HG03520 (cell line): ENCODE data around the gene GUCY2D.
"Not testable (repeated sequence)": the region's sequence is repeated elsewhere in the genome, so short reads cannot be mapped to it uniquely, and the experiment has no call there.

Source experiments
- ATAC-seq: cut with Tn5 transposase; IDR thresholded peaks from one replicate; pipeline ENCODE4 v1.9.1; 2021; ENCODE audit warnings: mild to moderate bottlenecking, moderate library complexity; ENCODE audit not compliant: unreplicated experiment

The GUCY2D gene

DNA sequence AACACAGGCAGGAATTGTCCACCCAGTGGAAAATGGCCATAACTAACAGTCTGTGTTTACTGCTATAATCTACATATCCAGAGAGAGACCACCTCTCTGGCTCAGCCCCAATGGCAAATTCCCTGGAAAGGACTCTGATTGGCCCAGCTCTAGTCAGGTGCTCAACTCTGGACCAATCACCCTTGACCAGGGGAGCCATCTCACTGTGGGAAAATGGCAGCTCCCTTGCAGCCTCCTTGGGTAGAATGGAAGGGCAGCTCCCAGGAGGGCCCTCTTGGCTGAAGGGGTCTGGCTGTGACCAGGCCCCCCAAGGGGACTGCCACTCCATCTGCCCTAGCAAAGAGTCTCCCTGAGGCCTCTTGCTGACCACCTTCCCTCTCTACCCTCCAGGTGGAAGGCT is 39.6 kb downstream of the GUCY2D start:
- ATAC-seq = no peak

DNA sequence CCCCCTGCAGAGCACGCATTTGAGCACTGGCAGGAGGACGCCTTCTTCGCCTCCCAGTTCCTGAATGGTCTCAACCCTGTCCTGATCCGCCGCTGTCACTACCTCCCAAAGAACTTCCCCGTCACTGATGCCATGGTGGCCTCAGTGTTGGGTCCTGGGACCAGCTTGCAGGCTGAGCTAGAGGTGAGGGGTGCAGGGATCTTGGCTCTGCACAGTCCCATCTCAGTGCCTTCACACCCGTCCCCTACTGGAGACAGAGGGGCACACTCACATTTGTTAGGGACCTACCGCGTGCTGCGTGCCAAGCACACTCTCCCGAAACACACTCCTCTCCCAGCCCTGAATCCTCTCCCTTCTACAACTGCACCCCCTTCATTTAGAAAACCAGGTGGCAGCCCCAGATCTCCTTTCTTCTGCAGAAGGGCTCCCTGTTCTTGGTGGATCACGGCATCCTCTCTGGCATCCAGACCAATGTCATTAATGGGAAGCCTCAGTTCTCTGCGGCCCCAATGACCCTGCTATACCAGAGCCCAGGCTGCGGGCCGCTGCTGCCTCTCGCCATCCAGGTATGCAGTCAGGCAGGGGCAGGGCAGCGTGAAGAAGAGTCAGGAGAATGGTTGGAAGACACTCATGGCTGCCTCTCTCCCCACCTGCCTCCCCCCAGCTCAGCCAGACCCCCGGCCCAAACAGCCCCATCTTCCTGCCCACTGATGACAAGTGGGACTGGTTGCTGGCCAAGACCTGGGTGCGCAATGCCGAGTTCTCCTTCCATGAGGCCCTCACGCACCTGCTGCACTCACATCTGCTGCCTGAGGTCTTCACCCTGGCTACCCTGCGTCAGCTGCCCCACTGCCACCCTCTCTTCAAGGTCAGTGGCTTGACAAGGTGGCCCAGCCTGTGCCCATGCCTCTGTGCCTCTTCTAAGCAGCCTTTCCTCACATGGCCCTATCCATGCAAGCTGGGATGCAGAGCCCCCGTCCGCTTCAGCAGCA is 42.7 kb downstream of the GUCY2D start:
- ATAC-seq = no peak

DNA sequence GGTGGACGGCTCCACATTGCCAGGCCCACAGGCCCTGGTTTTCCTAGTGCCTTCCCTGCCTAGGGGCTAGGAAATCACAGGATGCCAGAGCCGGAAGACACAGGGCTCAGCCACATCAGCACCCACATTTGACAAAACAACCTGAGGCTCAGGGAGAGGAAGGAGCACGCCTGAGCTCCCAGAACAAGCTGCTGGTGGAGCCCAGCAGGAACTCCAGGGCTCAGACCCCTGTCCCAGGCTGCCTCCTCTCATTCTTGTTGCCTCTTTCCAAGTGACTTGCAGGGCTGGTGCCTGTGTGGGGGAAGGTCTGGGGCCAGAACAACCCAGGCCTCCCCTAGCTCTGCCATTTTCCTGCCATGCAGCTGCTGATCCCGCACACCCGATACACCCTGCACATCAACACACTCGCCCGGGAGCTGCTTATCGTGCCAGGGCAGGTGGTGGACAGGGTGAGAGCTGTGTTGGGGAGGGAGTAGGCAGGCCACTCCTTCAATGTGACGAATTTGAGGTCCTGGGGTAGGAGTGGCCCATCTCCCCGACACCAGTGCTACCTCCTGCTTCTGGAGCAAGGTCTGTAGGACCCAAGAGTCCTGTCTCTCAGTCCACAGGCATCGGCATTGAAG is 44.0 kb downstream of the GUCY2D start:
- no peak for ATAC-seq

DNA sequence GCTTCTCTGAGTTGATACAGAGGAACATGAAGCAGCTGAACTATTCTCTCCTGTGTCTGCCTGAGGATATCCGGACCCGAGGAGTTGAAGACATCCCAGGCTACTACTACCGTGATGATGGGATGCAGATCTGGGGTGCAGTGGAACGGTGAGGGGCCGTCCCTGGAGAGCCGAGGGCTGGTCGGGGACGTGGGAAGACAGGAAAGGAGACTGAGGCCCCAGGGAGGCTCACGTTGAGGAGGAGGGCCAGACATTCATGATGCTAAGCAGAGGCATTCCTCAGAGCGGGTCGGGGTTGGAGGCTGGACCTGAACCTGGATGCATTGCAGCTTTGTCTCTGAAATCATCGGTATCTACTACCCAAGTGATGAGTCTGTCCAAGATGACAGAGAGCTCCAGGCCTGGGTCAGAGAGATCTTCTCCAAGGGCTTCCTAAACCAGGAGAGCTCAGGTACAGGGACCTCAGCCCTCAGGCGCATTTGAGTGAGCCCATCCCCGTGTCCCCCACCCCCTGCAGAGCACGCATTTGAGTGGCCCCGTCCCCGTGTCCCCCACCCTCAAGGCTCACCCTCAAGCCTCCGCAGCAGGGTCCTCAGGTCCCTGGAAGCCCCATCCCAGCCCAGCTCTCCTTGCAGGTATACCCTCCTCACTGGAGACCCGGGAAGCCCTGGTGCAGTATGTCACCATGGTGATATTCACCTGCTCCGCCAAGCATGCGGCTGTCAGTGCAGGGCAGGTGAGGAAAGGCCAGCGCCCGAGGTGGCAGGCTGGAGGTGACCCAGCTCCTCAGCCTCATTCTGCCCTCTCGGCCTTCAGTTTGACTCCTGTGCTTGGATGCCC is 44.7 kb downstream of the GUCY2D start:
- ATAC-seq = no peak

DNA sequence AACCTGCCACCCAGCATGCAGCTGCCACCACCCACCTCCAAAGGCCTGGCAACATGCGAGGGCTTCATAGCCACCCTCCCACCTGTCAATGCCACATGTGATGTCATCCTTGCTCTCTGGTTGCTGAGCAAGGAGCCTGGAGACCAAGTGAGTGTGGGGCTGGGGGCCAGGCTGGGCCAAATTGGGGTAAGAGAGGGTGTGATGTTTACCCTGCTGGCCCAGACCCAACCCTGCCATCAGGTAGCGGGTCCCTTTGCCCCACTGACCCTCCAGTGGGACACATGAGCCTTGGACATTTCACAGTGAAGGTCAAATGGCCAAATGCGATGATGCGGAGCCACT is 45.3 kb downstream of the GUCY2D start:
- ATAC-seq = no peak

DNA sequence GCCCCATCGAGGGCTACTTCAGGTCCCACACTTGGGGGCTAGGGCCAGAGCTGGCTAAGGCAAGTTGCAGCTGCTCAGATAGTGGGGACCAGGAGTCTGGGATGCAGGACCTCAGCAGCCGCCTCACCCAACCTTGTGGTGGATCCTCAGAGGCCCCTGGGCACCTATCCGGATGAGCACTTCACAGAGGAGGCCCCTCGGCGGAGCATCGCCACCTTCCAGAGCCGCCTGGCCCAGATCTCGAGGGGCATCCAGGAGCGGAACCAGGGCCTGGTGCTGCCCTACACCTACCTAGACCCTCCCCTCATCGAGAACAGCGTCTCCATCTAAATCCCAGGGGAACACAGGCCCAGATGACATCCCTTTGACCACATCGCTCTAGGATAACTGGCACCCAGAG is 45.8 kb downstream of the GUCY2D start:
- ATAC-seq = no peak

DNA sequence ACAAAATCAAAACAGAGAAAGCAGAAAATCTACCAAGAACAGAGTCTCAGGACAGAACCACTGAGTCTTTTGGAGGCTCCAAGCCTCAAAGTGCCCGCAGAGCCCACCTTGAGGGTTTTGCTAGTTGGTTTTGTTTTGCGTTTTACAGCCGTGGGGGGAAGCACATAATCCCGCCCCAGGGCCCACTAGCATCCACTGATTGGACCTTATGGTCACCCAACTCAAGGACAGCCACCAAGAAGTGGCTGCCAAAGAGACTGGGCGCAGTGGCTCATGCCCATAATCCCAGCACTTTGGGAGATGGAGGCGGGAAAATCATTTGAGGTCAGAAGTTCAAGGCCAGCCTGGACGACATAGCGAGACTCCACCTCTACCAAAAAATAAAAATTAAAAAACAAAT is 46.3 kb downstream of the GUCY2D start:
- no peak for ATAC-seq

DNA sequence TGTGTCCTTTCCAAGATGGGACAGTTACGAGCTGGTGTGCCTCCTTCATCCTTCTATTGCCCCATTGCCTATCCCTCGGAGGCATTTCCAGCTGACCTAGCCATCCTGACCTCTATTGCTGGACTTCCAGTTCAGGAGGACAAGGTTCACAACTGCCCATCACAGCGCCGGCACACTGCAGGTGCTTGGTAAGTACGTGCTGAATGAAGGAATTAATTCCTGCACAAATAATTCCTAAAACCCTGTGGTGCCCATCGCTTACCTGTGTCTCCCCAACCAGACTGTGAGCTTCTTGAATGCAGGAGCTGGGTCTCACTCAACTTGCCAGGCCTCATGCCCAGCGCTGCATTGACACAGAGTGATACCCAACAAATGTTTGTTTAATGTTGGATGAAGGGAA is 49.4 kb downstream of the GUCY2D start:
- ATAC-seq = no peak

DNA sequence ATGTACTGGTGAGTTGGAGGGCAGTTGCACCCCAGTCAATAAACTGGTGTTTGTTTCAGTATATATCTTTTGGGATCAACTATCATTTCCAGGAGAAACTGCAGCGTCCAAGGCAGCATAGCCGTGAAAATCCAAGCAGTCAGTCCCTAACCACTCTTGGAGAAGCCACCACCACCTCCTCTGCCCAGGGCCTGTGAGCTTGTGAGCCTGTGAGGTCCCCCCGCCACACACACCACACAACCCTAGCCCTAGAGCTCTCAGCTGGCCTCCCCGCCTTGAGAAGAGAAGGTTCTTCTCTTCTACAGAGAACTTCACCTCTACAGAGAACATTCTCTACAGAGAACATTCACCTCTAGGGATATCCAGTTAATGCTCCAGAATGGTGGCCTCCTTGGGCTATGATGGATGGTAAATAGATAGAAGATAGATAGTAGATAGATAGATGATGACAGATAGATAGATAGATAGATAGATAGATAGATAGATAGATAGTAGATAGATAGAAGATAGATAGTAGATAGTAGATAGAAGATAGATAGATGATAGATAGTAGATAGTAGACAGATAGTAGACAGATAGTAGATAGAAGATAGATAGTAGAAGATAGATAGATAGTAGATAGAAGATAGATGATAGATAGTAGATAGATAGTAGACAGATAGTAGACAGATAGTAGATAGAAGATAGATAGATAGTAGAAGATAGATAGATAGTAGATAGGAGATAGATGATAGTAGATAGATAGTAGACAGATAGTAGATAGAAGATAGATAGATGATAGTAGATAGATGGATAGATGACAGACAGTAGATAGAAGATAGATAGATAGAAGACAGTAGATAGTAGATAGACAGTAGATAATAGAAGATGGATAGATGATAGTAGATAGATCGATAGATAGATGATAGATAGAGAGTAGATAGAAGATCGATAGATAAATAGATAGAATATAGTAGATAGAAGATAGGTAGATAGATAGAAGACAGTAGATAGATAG is 50.1 kb downstream of the GUCY2D start:
- ATAC-seq = no peak

DNA sequence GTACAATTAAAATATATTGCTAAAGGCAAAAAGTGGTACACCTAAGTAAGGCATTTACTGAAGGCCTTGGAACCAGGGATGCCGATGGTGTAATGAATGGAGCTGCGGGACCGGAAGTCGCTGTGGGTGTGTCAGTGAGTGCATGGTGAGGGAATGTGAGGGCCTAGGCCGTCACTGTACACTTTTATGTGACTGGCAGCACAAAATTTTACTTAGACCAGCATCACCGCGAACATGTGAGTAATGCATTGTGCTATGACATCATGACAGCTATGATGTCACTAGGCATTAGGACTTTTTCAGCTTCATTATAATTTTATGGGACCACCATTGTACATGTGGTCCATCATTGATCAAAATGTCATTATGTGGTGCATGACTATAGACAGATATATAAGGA is 51.2 kb downstream of the GUCY2D start:
- no peak for ATAC-seq

DNA sequence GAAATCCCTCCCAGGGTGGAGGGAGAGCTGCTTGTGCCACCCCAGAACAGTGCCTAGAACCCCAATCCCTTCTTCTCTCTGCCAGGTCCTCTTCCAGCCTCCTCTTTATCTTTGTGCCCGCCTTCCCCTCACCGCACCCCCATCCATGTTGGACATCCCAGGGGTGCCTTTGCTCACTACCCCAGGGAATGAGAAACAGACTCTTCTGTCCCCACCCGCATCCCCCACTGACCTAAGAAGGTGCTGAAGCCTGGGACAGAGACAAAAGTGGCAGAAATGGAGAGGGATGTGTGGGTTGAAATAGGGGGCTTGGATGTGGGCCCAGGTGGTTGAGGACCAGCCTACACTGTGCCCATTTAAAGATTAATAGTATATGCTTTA is 53.4 kb downstream of the GUCY2D start:
- ATAC-seq = no peak

DNA sequence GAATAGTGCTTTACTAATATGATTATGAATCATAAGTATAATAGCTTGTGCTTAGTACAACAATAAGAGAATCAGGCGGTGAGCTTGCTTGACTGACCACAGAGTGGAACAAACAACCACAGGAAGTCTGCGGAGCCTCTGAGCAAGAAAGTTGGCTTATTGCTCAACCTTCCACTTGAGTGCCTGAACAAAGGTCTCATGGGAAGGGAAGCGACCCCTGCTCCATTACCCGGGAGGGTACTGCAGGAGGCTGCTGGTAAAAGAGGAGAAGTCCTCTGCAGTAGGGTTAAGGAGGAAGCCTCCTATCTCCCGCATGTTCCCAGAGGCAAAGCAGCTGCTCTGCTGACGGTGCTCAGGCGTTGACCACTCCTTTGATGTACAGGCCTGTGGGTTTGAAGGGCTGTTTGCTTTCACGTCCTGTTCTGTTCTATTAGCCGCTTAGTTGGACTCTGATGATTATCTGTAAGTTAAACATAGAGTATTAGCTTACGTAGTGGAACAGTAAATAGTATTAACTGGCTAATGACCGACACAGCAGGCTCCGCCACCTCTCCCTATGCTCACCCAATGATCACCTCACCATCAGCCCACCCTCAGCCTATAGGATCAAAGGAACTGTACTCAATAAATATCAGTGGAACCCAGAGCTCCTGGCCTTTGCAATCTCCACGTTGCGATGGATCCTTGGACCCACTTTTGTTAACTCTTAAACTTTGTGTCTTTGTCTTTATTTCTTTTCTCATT is 54.0 kb downstream of the GUCY2D start:
- no peak for ATAC-seq

DNA sequence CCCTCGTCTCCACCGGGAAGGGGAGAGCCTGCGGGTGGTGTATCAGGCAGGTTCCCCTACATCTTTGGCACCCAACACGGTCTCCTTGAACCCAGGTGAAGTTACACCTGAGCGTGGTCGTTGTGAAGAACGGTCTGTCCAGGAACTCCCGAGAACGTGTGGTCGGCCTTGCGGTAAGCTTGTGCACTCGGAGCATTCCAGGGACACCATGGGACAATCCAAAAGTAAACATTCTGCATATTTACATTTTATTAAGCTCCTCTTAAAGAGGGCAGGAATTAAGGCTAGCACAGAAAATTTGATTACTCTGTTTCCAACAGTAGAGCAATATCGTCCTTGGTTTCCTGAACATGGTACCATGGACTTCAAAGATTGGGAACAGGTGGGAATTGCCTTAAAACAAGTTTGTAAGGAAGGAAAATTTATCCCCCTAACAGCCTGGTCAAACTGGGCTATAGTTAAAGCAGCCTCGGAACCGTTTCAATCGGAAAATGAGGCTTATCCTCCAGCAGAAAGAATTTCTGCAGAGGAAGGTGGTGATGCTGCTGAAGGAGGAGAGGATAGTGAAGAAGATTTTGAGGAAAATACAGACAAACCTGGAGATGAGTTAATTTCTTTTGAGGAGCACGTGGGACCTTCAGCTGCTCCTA is 54.7 kb downstream of the GUCY2D start:
- no peak for ATAC-seq

DNA sequence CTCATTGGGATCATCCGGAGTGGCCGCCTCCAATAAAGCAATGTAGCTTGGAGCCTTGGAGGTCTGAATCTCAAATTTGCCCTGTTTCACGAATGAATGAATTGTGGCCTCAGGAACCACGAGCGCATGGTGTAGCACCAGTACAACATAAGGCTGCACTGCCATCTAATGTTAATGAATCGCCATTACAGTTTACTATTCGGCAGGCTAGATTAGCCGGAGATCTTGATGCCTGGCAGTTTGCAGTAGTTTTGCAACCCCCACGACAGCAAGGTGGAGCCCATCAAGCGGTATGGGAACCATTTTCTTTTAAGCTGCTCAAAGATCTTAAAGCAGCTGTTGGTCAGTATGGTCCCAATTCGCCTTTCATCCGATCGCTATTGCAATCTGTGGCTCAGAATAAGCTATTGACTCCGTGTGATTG is 55.3 kb downstream of the GUCY2D start:
- ATAC-seq = no peak

DNA sequence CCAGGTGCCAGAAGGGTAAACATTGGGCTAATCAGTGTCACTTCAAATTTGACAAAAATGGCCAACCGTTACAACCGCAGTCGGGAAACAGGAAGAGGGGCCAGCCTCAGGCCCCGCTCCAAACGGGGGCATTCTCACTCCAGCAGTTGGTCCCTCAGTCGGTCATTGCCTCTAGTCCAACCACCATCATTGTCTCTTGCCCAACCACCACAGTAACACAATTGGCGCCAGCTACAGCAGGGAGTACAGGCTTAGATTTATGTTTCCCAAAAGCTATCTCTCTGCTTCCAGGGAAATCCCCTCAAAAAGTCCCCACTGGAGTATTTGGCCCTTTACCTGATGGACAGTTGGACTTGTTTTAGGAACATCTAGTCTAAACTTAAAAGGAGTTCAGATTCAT is 56.7 kb downstream of the GUCY2D start:
- no peak for ATAC-seq

DNA sequence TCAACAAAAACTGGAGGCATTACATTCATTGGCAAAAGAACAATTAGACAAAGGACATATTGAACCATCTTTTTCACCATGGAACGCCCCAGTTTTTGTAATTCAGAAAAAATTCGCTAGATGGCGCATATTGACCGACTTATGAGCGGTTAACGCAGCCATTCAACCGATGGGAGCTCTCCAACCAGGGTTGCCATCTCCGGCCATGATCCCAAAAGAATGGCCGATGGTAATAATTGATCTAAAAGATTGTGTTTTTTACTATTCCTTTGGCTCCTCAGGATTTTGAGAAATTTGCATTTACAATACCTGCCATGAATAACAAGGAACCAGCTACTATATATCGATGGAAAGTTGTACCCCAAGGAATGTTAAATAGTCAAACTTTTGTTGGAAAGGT is 57.9 kb downstream of the GUCY2D start:
- ATAC-seq = no peak

DNA sequence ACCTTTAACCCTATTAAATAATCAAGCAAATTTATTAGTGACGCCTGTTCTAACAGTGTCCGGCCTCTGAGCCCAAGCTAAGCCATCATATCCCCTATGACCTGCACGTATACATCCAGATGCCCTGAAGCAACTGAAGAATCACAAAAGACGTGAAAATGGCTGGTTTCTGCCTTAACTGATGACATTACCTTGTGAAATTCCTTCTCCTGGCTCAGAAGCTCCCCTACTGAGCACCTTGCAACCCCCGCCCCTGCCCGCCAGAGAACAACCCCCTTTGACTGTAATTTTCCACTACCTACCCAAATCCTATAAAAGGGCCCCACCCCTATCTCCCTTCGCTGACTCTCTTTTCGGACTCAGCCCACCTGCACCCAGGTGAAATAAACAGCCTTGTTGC is 59.4 kb downstream of the GUCY2D start:
- not testable (repeated sequence) for ATAC-seq

DNA sequence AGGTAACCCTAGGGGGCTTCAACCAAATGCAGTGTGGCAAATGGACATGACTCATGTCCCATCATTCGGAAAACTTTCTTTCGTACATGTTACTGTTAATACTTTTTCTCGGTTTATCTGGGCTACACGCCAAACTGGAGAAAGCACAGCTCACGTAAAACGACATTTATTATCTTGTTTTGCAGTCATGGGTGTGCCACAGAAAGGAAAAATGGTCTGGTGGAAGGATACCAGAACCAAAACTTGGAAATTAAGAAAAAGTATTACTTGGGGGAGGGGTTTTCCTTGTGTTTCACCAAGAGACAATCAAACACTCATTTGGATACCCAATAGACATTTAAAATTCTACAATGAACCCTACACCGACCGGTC is 60.0 kb downstream of the GUCY2D start:
- no peak for ATAC-seq

DNA sequence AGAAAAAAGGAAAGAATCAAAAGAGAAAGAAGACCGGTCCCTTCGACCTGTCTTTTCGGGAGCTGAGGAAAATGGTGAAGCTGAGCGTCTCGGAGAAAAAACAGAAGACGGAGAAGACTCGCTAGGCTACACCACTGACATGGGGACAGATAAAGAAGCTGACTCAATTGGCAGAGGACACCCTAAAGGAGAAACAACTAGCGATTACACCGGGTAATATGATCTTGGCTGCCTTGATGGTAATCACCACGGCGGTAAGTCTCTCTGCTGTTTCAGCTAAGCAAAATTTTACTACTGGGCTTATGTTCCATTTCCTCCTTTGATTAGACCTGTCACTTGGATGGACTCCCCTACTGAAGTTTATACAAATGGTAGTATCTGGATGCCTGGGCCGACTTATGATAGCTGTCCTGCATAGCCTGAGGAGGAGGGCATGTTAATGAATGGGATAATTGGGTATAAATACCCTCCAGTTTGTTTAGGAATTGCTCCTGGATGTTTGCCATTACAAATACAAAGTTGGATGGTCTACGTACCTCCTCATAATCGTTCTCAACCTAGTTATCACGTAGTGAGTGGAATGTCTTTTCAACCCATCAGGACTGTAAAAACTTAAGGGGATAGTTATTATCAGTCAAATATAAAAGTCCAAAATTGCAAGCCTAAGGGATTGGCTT is 60.5 kb downstream of the GUCY2D start:
- ATAC-seq = no peak
